ENCODE results near the gene MAGEB1.

MAGEB1 gene

DNA sequence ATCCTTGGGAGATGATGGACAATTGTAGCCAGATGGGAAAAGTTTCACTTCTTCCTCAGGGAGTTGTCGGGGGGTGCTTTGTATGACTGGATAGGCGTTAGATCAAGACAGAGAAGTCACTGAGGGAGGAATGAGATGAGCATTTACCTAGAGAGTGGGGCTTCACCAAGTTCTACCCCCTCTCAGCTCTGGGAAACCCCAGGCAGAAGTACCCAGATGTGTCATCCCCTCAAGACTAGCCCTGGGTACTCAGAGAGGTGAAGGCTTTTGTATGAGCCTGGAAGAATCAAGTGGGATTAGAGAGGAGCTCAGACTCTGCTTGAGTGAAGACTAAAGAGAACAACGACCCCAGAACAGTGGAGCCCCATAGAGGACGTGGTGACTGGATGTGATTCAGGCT, 1.9 kb downstream of the MAGEB1 start:
- Histone ChIP-seq H3K27ac (ENCODE audit: low read depth, low read length, severe bottlenecking) (no peak overlapping the region), H3K9me3 (ENCODE audit: control insufficient read depth, low read length) (no peaks in the 10 kb centered on the region), H3K4me1 (ENCODE audit: control insufficient read depth, insufficient read depth, low read length, poor library complexity, severe bottlenecking) (no peaks in the 10 kb centered on the region), H3K36me3 (ENCODE audit: control insufficient read depth, insufficient read depth, low read length) (no peaks in the 10 kb centered on the region), H3K4me3 (ENCODE audit: extremely low read depth, insufficient read depth, low read length, poor library complexity, severe bottlenecking) (no peak overlapping the region)
- WGBS, 2 experiments (ENCODE audit: insufficient coverage in 2 of 2) = 95% methylated on average over 4 of the region's 4 CpGs; no CpG with 5 or more reads in 1 of the 2 experiments

DNA sequence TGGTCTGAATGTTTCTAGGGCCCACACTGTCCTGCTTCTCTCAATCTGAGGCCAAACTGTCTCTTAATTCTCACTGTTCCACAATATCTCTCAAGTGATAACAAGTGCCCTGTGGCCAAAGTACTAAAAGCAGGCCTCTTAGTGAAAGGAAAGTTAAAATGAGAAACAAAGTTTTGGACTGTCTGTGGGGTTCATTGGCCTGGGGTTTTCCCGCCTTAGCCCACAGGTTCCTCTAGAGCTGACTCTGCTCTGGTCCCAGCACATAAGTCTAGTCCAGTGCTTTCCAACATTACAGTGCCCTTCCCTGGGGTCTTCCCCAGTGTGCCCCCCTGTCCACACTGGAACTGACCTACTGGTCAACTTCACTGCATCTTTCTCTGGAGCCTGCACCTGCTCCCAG, 6.3 kb downstream of the MAGEB1 start:
- Histone ChIP-seq H3K36me3 (ENCODE audit: control insufficient read depth, insufficient read depth, low read length) (no peaks in the 10 kb centered on the region), H3K9me3 (ENCODE audit: control insufficient read depth, low read length) (no peaks in the 10 kb centered on the region), H3K4me1 (ENCODE audit: control insufficient read depth, insufficient read depth, low read length, poor library complexity, severe bottlenecking) (no peaks in the 10 kb centered on the region), H3K4me3 (ENCODE audit: extremely low read depth, insufficient read depth, low read length, poor library complexity, severe bottlenecking) (no peak overlapping the region), H3K27ac (ENCODE audit: low read depth, low read length, severe bottlenecking) (no peak overlapping the region)
- WGBS, 2 experiments (ENCODE audit: insufficient coverage in 2 of 2) = no CpG with 5 or more reads among the region's 1 CpG

DNA sequence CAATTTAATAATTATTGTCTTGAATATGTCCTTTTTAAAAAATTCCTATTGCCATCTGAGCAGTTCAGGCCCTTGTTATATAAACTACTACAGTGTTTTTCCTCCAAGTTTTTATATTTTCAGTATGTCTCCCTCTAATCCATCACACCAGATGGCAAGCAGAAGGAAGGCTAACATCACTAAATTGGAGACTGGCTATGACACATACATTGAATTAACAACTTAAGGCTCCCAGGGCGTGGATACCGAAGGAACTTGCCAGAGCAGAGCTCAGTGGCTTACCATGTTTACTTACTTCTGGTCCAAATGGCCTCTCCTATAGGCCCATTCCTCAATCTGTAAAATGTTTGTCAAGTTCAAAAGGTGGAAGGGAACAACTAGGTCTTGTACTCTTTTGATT, 13.0 kb downstream of the MAGEB1 start:
- WGBS, 2 experiments (ENCODE audit: insufficient coverage in 2 of 2) = no CpG with 5 or more reads among the region's 2 CpGs
- no peaks in the 10 kb centered on the region for H3K4me1 ChIP-seq (ENCODE audit: control insufficient read depth, insufficient read depth, low read length, poor library complexity, severe bottlenecking)
- H3K27ac ChIP-seq (ENCODE audit: low read depth, low read length, severe bottlenecking) = no peak overlapping the region
- no peaks in the 10 kb centered on the region for H3K9me3 ChIP-seq (ENCODE audit: control insufficient read depth, low read length)
- no peaks in the 10 kb centered on the region for H3K36me3 ChIP-seq (ENCODE audit: control insufficient read depth, insufficient read depth, low read length)
- H3K4me3 ChIP-seq (ENCODE audit: extremely low read depth, insufficient read depth, low read length, poor library complexity, severe bottlenecking) = no peak overlapping the region

GRCh38 chrX:30261012-30261411, 14.1 kb downstream of the MAGEB1 start:
- Histone ChIP-seq H3K4me3 (ENCODE audit: extremely low read depth, insufficient read depth, low read length, poor library complexity, severe bottlenecking) (no peak overlapping the region), H3K36me3 (ENCODE audit: control insufficient read depth, insufficient read depth, low read length) (no peaks in the 10 kb centered on the region), H3K9me3 (ENCODE audit: control insufficient read depth, low read length) (no peaks in the 10 kb centered on the region), H3K27ac (ENCODE audit: low read depth, low read length, severe bottlenecking) (no peak overlapping the region), H3K4me1 (ENCODE audit: control insufficient read depth, insufficient read depth, low read length, poor library complexity, severe bottlenecking) (no peaks in the 10 kb centered on the region)

GRCh38 chrX:30262763-30263162, 15.8 kb downstream of the MAGEB1 start:
- no CpG with 5 or more reads among the region's 1 CpG for WGBS, 2 experiments (ENCODE audit: insufficient coverage in 2 of 2)
- H3K36me3 ChIP-seq (ENCODE audit: control insufficient read depth, insufficient read depth, low read length) = no peaks in the 10 kb centered on the region
- H3K4me3 ChIP-seq (ENCODE audit: extremely low read depth, insufficient read depth, low read length, poor library complexity, severe bottlenecking) = no peak overlapping the region
- H3K27ac ChIP-seq (ENCODE audit: low read depth, low read length, severe bottlenecking) = no peak overlapping the region
- H3K4me1 ChIP-seq (ENCODE audit: control insufficient read depth, insufficient read depth, low read length, poor library complexity, severe bottlenecking) = no peaks in the 10 kb centered on the region
- H3K9me3 ChIP-seq (ENCODE audit: control insufficient read depth, low read length) = no peaks in the 10 kb centered on the region

GRCh38 chrX:30270639-30271038, 23.7 kb downstream of the MAGEB1 start:
- no peaks in the 10 kb centered on the region for H3K9me3 ChIP-seq (ENCODE audit: control insufficient read depth, low read length)
- 93% methylated on average over 3 of the region's 3 CpGs; no CpG with 5 or more reads in 1 of the 2 experiments for WGBS, 2 experiments (ENCODE audit: insufficient coverage in 2 of 2)

GRCh38 chrX:30275498-30275897, 28.6 kb downstream of the MAGEB1 start:
- H3K36me3 ChIP-seq (ENCODE audit: control insufficient read depth, insufficient read depth, low read length) = no peaks in the 10 kb centered on the region
- no peak overlapping the region for H3K27ac ChIP-seq (ENCODE audit: low read depth, low read length, severe bottlenecking)
- no peaks in the 10 kb centered on the region for H3K4me1 ChIP-seq (ENCODE audit: control insufficient read depth, insufficient read depth, low read length, poor library complexity, severe bottlenecking)
- WGBS, 2 experiments (ENCODE audit: insufficient coverage in 2 of 2) = no CpG with 5 or more reads among the region's 1 CpG
- H3K9me3 ChIP-seq (ENCODE audit: control insufficient read depth, low read length) = no peaks in the 10 kb centered on the region
- no peak overlapping the region for H3K4me3 ChIP-seq (ENCODE audit: extremely low read depth, insufficient read depth, low read length, poor library complexity, severe bottlenecking)

More at GRCh38 chrX:30270639-30271038, 23.7 kb downstream of the MAGEB1 start:
- H3K27ac ChIP-seq (ENCODE audit: low read depth, low read length, severe bottlenecking) = no peak overlapping the region
- H3K4me3 ChIP-seq (ENCODE audit: extremely low read depth, insufficient read depth, low read length, poor library complexity, severe bottlenecking) = no peak overlapping the region
- H3K4me1 ChIP-seq (ENCODE audit: control insufficient read depth, insufficient read depth, low read length, poor library complexity, severe bottlenecking) = no peaks in the 10 kb centered on the region
- no peaks in the 10 kb centered on the region for H3K36me3 ChIP-seq (ENCODE audit: control insufficient read depth, insufficient read depth, low read length)

DNA sequence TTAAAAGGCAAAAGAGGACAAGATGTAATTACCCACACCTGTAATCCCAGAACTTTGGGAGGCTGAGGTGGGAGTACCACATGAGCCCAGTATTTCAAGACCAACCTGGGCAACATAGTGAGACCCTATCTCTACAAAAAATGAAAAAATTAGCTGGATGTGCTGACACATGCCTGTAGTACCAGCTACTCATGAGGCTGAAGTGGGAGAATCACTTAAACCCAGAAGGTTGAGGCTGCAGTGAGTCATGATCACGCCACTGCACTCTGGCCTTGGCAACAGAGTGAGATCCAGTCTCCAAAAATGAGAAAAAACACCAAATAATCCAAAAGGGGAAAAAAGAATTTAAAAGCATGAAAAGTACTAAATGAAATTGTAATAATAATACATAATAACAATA, 31.4 kb downstream of the MAGEB1 start:
- H3K9me3 ChIP-seq (ENCODE audit: control insufficient read depth, low read length) = no peaks in the 10 kb centered on the region
- no peak overlapping the region for H3K4me3 ChIP-seq (ENCODE audit: extremely low read depth, insufficient read depth, low read length, poor library complexity, severe bottlenecking)
- WGBS, 2 experiments (ENCODE audit: insufficient coverage in 2 of 2) = no CpG with 5 or more reads among the region's 1 CpG
- no peak overlapping the region for H3K27ac ChIP-seq (ENCODE audit: low read depth, low read length, severe bottlenecking)
- H3K36me3 ChIP-seq (ENCODE audit: control insufficient read depth, insufficient read depth, low read length) = no peaks in the 10 kb centered on the region
- no peaks in the 10 kb centered on the region for H3K4me1 ChIP-seq (ENCODE audit: control insufficient read depth, insufficient read depth, low read length, poor library complexity, severe bottlenecking)

DNA sequence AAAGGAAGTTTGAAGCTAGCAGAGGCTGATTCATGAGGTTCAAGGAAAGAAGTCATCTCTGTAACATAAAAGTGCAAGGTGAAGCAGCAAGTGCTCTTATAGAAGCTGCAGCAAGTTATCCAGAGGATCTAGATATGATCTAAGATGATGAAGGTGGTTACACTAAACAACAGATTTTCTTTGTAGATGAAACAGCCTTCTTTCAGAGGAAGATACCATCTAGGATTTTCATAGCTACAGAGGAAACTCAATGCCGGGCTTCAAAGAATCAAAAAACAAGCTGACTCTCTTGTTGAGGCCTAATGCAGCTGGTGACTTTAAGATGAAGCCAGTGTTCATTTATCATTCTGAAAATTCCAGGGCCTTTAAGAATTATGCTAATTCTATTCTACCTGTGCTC, 33.5 kb downstream of the MAGEB1 start:
- 100% methylated on average over 1 of the region's 1 CpG; no CpG with 5 or more reads in 1 of the 2 experiments for WGBS, 2 experiments (ENCODE audit: insufficient coverage in 2 of 2)
- H3K4me1 ChIP-seq (ENCODE audit: control insufficient read depth, insufficient read depth, low read length, poor library complexity, severe bottlenecking) = peaks cover 9% of the 10 kb centered on the region
- H3K27ac ChIP-seq (ENCODE audit: low read depth, low read length, severe bottlenecking) = no peak overlapping the region
- no peaks in the 10 kb centered on the region for H3K9me3 ChIP-seq (ENCODE audit: control insufficient read depth, low read length)
- H3K36me3 ChIP-seq (ENCODE audit: control insufficient read depth, insufficient read depth, low read length) = no peaks in the 10 kb centered on the region
- H3K4me3 ChIP-seq (ENCODE audit: extremely low read depth, insufficient read depth, low read length, poor library complexity, severe bottlenecking) = no peak overlapping the region

- no peaks in the 10 kb centered on the region for H3K36me3 ChIP-seq (ENCODE audit: control insufficient read depth, insufficient read depth, low read length)
- H3K4me1 ChIP-seq (ENCODE audit: control insufficient read depth, insufficient read depth, low read length, poor library complexity, severe bottlenecking) = peaks cover 9% of the 10 kb centered on the region
- peak overlapping the region; percentile 98 for H3K27ac ChIP-seq (ENCODE audit: low read depth, low read length, severe bottlenecking)
- no peaks in the 10 kb centered on the region for H3K9me3 ChIP-seq (ENCODE audit: control insufficient read depth, low read length)
- H3K4me3 ChIP-seq (ENCODE audit: extremely low read depth, insufficient read depth, low read length, poor library complexity, severe bottlenecking) = no peak overlapping the region
Observed at GRCh38 chrX:30282527-30282926, 35.6 kb downstream of the MAGEB1 start.

- H3K4me3 ChIP-seq (ENCODE audit: extremely low read depth, insufficient read depth, low read length, poor library complexity, severe bottlenecking) = no peak overlapping the region
- H3K27ac ChIP-seq (ENCODE audit: low read depth, low read length, severe bottlenecking) = peak overlapping the region; percentile 98
- no peaks in the 10 kb centered on the region for H3K36me3 ChIP-seq (ENCODE audit: control insufficient read depth, insufficient read depth, low read length)
- WGBS, 2 experiments (ENCODE audit: insufficient coverage in 2 of 2) = 100% methylated on average over 1 of the region's 3 CpGs; no CpG with 5 or more reads in 1 of the 2 experiments
- H3K9me3 ChIP-seq (ENCODE audit: control insufficient read depth, low read length) = no peaks in the 10 kb centered on the region
- peaks cover 9% of the 10 kb centered on the region for H3K4me1 ChIP-seq (ENCODE audit: control insufficient read depth, insufficient read depth, low read length, poor library complexity, severe bottlenecking)
Observed at GRCh38 chrX:30283456-30284200, 36.7 kb downstream of the MAGEB1 start.
